Endothelial cell of umbilical vein (primary cell): ENCODE results near the gene TNFAIP6. TPM values are rescaled to one million over a fixed set of nuclear protein-coding genes. Genes with fewer than 3 reads are reported as not detected.

ENCODE experiments used
- BruUV-seq: library from RNA; stranded (reverse); fragments of 400-500 nt; replicated peaks from 2 replicates; lab custom pipeline; 2021; lab: Mats Ljungman, UMichigan
- CTCF ChIA-PET: fragments of 300-600, 350-600 bp; sonication (Branson Sonifier 250); formaldehyde crosslinking; loops from one replicate; lab custom pipeline; 2021; ENCODE audit warnings: antibody characterized with exemption, inconsistent platforms; lab: Charles Lee
- POLR2A ChIA-PET: fragments of 300-600, 350-600 bp; sonication (Branson Sonifier 250); formaldehyde crosslinking; loops from one replicate; lab custom pipeline; 2021; ENCODE audit warnings: antibody characterized with exemption, inconsistent platforms; lab: Charles Lee
- DNase-seq: peaks from one replicate; pipeline ENCODE4 v3.0.0-alpha.2; 2011; ENCODE audit warnings: low read depth, low spot score
- FAIRE-seq: peaks from 2 replicates; lab custom pipeline; 2011; peaks lifted over from hg19 to GRCh38; lab: Jason Lieb, UNC
- H2AFZ ChIP-seq: 2 replicates; pipeline ENCODE4 v1.6.0; 2012; ENCODE audit warnings: low read depth, low read length, control low read depth, inconsistent platforms
- H3K27ac ChIP-seq: 2 replicates; pipeline ENCODE4 v1.5.1; 2011; ENCODE audit warnings: low read depth, mild to moderate bottlenecking, control low read depth, low read length, moderate library complexity; ENCODE audit not compliant: insufficient read depth
- H3K27me3 ChIP-seq, 2 experiments: 2 replicates each; pipeline versions ENCODE4 v1.6.0 to v1.6.1; 2011; ENCODE audit warnings: low read length in 2 of 2, mixed read lengths in 1 of 2; ENCODE audit not compliant: control insufficient read depth in 2 of 2, insufficient read depth in 2 of 2
- H3K36me3 ChIP-seq, 2 experiments: 2 replicates in 1 of 2; 3 replicates in 1 of 2; pipeline ENCODE4 v1.5.1; 2011; ENCODE audit warnings: low read length in 2 of 2, mild to moderate bottlenecking in 1 of 2, moderate library complexity in 1 of 2; ENCODE audit not compliant: control insufficient read depth in 2 of 2, insufficient read depth in 2 of 2; ENCODE audit errors: extremely low read depth in 1 of 2
- H3K4me1 ChIP-seq: 3 replicates; pipeline ENCODE4 v1.5.1; 2011; ENCODE audit warnings: mild to moderate bottlenecking, low read length; ENCODE audit not compliant: control insufficient read depth, insufficient read depth; ENCODE audit errors: extremely low read depth
- H3K4me2 ChIP-seq: 2 replicates; pipeline ENCODE4 v1.6.1; 2011; ENCODE audit warnings: low read length, control low read depth, mixed read lengths; ENCODE audit not compliant: insufficient read depth
- H3K4me3 ChIP-seq, 3 experiments: fragments of 200-600 bp in 1 of 3; sonication (generic), shearing (Covaris generic) in 1 of 3; replicated peaks in 1 of 3; 2 replicates each; pipeline ENCODE4 v1.5.1; 2011 to 2016; ENCODE audit warnings: control low read depth in 3 of 3, low read length in 3 of 3, mild to moderate bottlenecking in 2 of 3, inconsistent platforms in 1 of 3, low read depth in 1 of 3, moderate library complexity in 1 of 3; ENCODE audit not compliant: insufficient read depth in 1 of 3
- H3K79me2 ChIP-seq: 2 replicates; pipeline ENCODE4 v1.6.0; 2012; ENCODE audit warnings: low read length, inconsistent platforms; ENCODE audit not compliant: control insufficient read depth, insufficient read depth
- H3K9ac ChIP-seq: replicated peaks from 2 replicates; pipeline ENCODE3; 2011; ENCODE audit warnings: low read length, control low read depth; ENCODE audit not compliant: insufficient read depth; ENCODE audit errors: extremely low read depth
- H3K9me1 ChIP-seq: replicated peaks from 3 replicates; pipeline ENCODE4 v1.6.0; 2011; ENCODE audit warnings: mild to moderate bottlenecking, low read length; ENCODE audit not compliant: control insufficient read depth, insufficient read depth; ENCODE audit errors: extremely low read depth
- H3K9me3 ChIP-seq: replicated peaks from 2 replicates; pipeline ENCODE4 v1.5.1; 2012; ENCODE audit warnings: low read length, inconsistent platforms; ENCODE audit not compliant: control insufficient read depth, insufficient read depth
- H4K20me1 ChIP-seq: replicated peaks from 2 replicates; pipeline ENCODE3; 2011; ENCODE audit warnings: mild to moderate bottlenecking, low read length; ENCODE audit not compliant: control insufficient read depth, insufficient read depth; ENCODE audit errors: extremely low read depth
- CTCF ChIP-seq, 2 donors: IDR thresholded peaks; 1 replicate in 1 of 2; 2 replicates in 1 of 2; pipeline ENCODE4 v1.5.1; 2011; ENCODE audit warnings: low read length in 2 of 2, mild to moderate bottlenecking in 2 of 2, moderate library complexity in 2 of 2, control low read depth in 1 of 2, inconsistent platforms in 1 of 2, low read depth in 1 of 2; ENCODE audit not compliant: insufficient read depth in 1 of 2; ENCODE audit errors: extremely low read depth in 1 of 2
- EZH2 ChIP-seq: IDR thresholded peaks from 2 replicates; pipeline ENCODE4 v1.6.1; 2012; ENCODE audit warnings: borderline replicate concordance, low read depth, mild to moderate bottlenecking, moderate library complexity, low read length, inconsistent platforms; ENCODE audit not compliant: severe bottlenecking
- FOS ChIP-seq: IDR thresholded peaks from 2 replicates; pipeline ENCODE4 v1.6.1; 2011; ENCODE audit warnings: mild to moderate bottlenecking, low read length, moderate library complexity, borderline replicate concordance; ENCODE audit not compliant: insufficient read depth
- GATA2 ChIP-seq: IDR thresholded peaks from 2 replicates; pipeline ENCODE4 v1.7.0; 2011; ENCODE audit warnings: low read depth, mild to moderate bottlenecking, moderate library complexity, mixed read lengths, low read length; ENCODE audit not compliant: insufficient read length, insufficient read depth
- JUN ChIP-seq: IDR thresholded peaks from 2 replicates; pipeline ENCODE4 v1.6.1; 2011; ENCODE audit warnings: borderline replicate concordance, low read depth; ENCODE audit not compliant: insufficient read length, insufficient read depth
- MYC ChIP-seq: IDR thresholded peaks from one replicate; pipeline ENCODE4 v1.6.1; 2011; ENCODE audit warnings: mild to moderate bottlenecking, low read depth, low read length
- POLR2A ChIP-seq: IDR thresholded peaks from 2 replicates; pipeline ENCODE4 v1.6.1; 2012; ENCODE audit warnings: low read depth, mild to moderate bottlenecking, control low read depth, low read length
- POLR2AphosphoS5 ChIP-seq: IDR thresholded peaks from 2 replicates; pipeline ENCODE4 v1.6.1; 2012; ENCODE audit warnings: low read depth, mild to moderate bottlenecking, control low read depth, low read length, moderate library complexity; ENCODE audit not compliant: insufficient read depth
- dilution Hi-C: fragments of 300-500 bp; cut with MboI; formaldehyde crosslinking; loops from one replicate; pipeline ENCODE4 v1.15.0; 2019; ENCODE audit warnings: low sequenced_read_pairs; ENCODE audit not compliant: extremely low pct_ligation_motif_present
- intact Hi-C: fragments of 100-400 bp; cut with micrococcal nuclease; formaldehyde crosslinking; loops from one replicate; pipeline ENCODE4 v1.10.0; 2022
- polyA plus RNA-seq, 4 experiments: library from polyadenylated mRNA; depleted of rRNA in 3 of 4; stranded (reverse) in 3 of 4; unstranded in 1 of 4; fragments of >200 nt; gene quantifications; 2 replicates each; pipeline versions ENCODE4 v1.2.1 to v1.2.3, GENCODE V29; 2011 to 2012; ENCODE audit warnings: missing spikeins in 1 of 4
- total RNA-seq: library from RNA; stranded (reverse); gene quantifications from 2 replicates; pipeline ENCODE4 v1.2.3, GENCODE V29; 2021
- TF ChIP-seq, protein P1 (sequence below): IDR thresholded peaks from 2 replicates; pipeline ENCODE4 v1.6.1; 2011; ENCODE audit not compliant: insufficient read depth, insufficient read length

Gene TNFAIP6
- total and polyA plus RNA-seq, 2 donors (not counting 3 experiments of a cell fraction or from before 2014, with no cell fraction given): not detected

DNA sequence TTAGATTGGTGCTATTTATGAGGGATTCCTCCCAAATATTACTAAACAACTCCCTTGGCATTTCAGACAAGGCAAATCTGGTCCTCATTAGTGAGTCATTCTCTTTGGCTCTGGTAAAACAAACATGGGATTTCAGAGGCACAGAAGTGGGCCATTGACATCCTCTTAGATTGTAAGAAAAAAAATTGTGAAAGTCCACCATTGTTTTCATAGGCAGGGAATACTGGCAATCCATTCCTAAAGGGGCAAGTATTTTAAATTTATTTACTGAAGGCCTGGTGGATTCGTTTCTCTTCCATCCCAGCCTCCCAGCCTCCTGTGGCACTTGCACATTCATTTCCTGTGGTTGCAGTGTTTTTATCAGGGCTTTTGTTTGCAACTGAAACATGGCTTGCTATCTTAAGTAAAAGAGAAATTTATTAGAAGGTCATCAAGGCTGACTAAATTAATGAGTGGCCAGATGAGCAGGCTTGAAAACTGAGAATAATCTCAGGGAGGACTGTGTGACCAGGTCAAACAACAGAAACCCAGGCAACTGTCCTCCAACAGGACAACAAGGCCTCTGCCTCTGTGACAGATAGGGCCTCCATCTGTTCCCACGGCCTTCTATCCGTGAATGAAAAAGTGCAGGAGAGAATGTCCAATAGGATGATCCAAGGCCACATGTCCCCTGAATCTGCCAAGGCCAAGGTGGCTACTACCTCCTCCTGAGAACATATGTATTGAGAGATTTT lies 23.1 kb upstream of the TNFAIP6 start:
- no peak overlapping the region for H3K9ac ChIP-seq
- TF ChIP-seq POLR2AphosphoS5 (peak; percentile 43), POLR2A (no peak), MYC (no peak), GATA2 (peak; percentile 34), JUN (peak; percentile 56), CTCF (IDR thresholded peaks at IDR 0.05; ENCODE audit: extremely low read depth in 1 of 2, insufficient read depth in 1 of 2, low read depth in 1 of 2, low read length in 2 of 2) (no peak), FOS (peak; percentile 70), EZH2 (no peak)
- TF ChIP-seq, protein P1, sequence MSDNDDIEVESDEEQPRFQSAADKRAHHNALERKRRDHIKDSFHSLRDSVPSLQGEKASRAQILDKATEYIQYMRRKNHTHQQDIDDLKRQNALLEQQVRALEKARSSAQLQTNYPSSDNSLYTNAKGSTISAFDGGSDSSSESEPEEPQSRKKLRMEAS: no peak
- H3K4me3 ChIP-seq: no peak overlapping the region
- ChIA-PET POLR2A (no interaction called here), CTCF (no interaction called here)
- H3K9me1 ChIP-seq: no peaks in the 10 kb centered on the region
- intact Hi-C loops: loop anchor here (2.0 kb wide), 1 partner anchor 17 kb away; no protein-coding TSS in a partner anchor
- no peaks in the 10 kb centered on the region for H3K79me2 ChIP-seq
- DNase-seq: peak; percentile 79
- no peaks in the 10 kb centered on the region for H3K27me3 ChIP-seq
- H3K9me3 ChIP-seq: no peaks in the 10 kb centered on the region
- FAIRE-seq: peak; percentile 67
- no peaks in the 10 kb centered on the region for H3K36me3 ChIP-seq
- H2AFZ ChIP-seq: peak overlapping the region; percentile 79
- dilution Hi-C loops: no loop called here
- H3K4me1 ChIP-seq: peaks cover 37% of the 10 kb centered on the region
- BruUV-seq: no TSS peak
- no peaks in the 10 kb centered on the region for H4K20me1 ChIP-seq
- H3K27ac ChIP-seq: peak overlapping the region; percentile 60
- peak overlapping the region; percentile 25 for H3K4me2 ChIP-seq
